GM12878 (cell line): ENCODE measurements around the gene ZCCHC24. TPM values are rescaled to one million over a fixed set of nuclear protein-coding genes. Genes with fewer than 3 reads are reported as not detected.

Experiments
- CHD1 ChIP-seq: IDR thresholded peaks from 2 replicates; pipeline ENCODE4 v1.6.1; 2012; ENCODE audit warnings: low read depth, low read length, improper control_type of control experiment
- DPF2 ChIP-seq: fragments of 450-650 bp; IDR thresholded peaks from 2 replicates; pipeline ENCODE4 v1.6.1; 2017; ENCODE audit warnings: mild to moderate bottlenecking
- EED ChIP-seq: sonication (generic); IDR thresholded peaks from 2 replicates; pipeline ENCODE4 v1.6.1; 2016; ENCODE audit warnings: antibody characterized with exemption, low read depth
- EGR1 ChIP-seq, 2 experiments: IDR thresholded peaks; 1 replicate in 1 of 2; 2 replicates in 1 of 2; pipeline ENCODE4 v1.6.1; 2011 to 2012; ENCODE audit warnings: low read depth in 2 of 2, low read length in 2 of 2, borderline replicate concordance in 1 of 2, mild to moderate bottlenecking in 1 of 2, moderate library complexity in 1 of 2
- ELK1 ChIP-seq: IDR thresholded peaks from 2 replicates; pipeline ENCODE4 v1.6.1; 2012; ENCODE audit warnings: low read depth, low read length, improper control_type of control experiment
- FOS ChIP-seq: IDR thresholded peaks from 3 replicates; pipeline ENCODE4 v1.6.1; 2011; ENCODE audit warnings: borderline replicate concordance; ENCODE audit not compliant: insufficient read length; ENCODE audit errors: extremely low read depth
- GATAD2B ChIP-seq: fragments of 450-650 bp; conservative IDR thresholded peaks from 2 replicates; pipeline ENCODE4 v1.6.1; 2017; ENCODE audit warnings: low read depth, mild to moderate bottlenecking, moderate library complexity
- JUNB ChIP-seq: IDR thresholded peaks from 2 replicates; pipeline ENCODE4 v1.6.1; 2016; ENCODE audit warnings: antibody characterized with exemption, mild to moderate bottlenecking
- KAT2A ChIP-seq: conservative IDR thresholded peaks from 2 replicates; pipeline ENCODE4 v1.6.1; 2011; ENCODE audit warnings: low read depth, low read length; ENCODE audit not compliant: control insufficient read depth
- MTA3 ChIP-seq: IDR thresholded peaks from 2 replicates; pipeline ENCODE4 v1.6.1; 2012; ENCODE audit warnings: low read length, inconsistent platforms, borderline replicate concordance
- NFIC ChIP-seq: IDR thresholded peaks from 2 replicates; pipeline ENCODE4 v1.6.1; 2012; ENCODE audit warnings: low read depth, mild to moderate bottlenecking, inconsistent platforms, low read length, moderate library complexity
- NR2C1 ChIP-seq: fragments of 450-650 bp; IDR thresholded peaks from 2 replicates; pipeline ENCODE4 v1.6.1; 2017; ENCODE audit warnings: antibody characterized with exemption, mild to moderate bottlenecking, moderate library complexity
- PRDM15 ChIP-seq: fragments of 450-650 bp; formaldehyde crosslinking; IDR thresholded peaks from 2 replicates; pipeline ENCODE4 v1.4.0; 2020; ENCODE audit warnings: mild to moderate bottlenecking, moderate library complexity
- RELB ChIP-seq: fragments of 450-650 bp; IDR thresholded peaks from 2 replicates; pipeline ENCODE4 v1.6.1; 2017; ENCODE audit warnings: low read depth, mild to moderate bottlenecking, moderate library complexity
- RFX5 ChIP-seq: IDR thresholded peaks from 2 replicates; pipeline ENCODE4 v1.6.1; 2011; ENCODE audit warnings: low read depth, low read length, improper control_type of control experiment
- SIN3A ChIP-seq: IDR thresholded peaks from 2 replicates; pipeline ENCODE4 v1.6.1; 2012; ENCODE audit warnings: low read depth, low read length, improper control_type of control experiment
- SKIL ChIP-seq: fragments of 450-650 bp; IDR thresholded peaks from 2 replicates; pipeline ENCODE4 v1.6.1; 2017; ENCODE audit warnings: mild to moderate bottlenecking, low read depth, inconsistent platforms; ENCODE audit not compliant: poor library complexity, severe bottlenecking
- SUPT20H ChIP-seq: IDR thresholded peaks from 2 replicates; pipeline ENCODE4 v1.6.1; 2011; ENCODE audit warnings: low read depth, mild to moderate bottlenecking, low read length, moderate library complexity, borderline replicate concordance; ENCODE audit not compliant: control insufficient read depth
- polyA plus RNA-seq, 11 experiments: library from polyadenylated mRNA; depleted of rRNA in 4 of 11; unstranded in 6 of 11; stranded (reverse) in 5 of 11; fragments of >200 nt; fragmentation: Nextera tagmentation in 4 of 11; fragmentation: Illumina TruSeq in 1 of 11; extraction: Ambion mirVana in 4 of 11; extraction: Trizol in 1 of 11; gene quantifications; 1 replicate in 1 of 11; 2 replicates in 10 of 11; pipeline versions ENCODE4 v1.2.1 to v1.2.3, GENCODE V29; 2011 to 2016; ENCODE audit warnings: inconsistent platforms in 2 of 11, missing spikeins in 2 of 11, low read depth in 1 of 11
- total RNA-seq, 4 experiments: library from RNA; depleted of rRNA in 3 of 4; stranded (reverse); fragments of >200 nt in 3 of 4; fragmentation: Illumina TruSeq in 1 of 4; extraction: Trizol in 1 of 4; gene quantifications; 2 replicates each; pipeline versions ENCODE4 v1.2.1 to v1.2.3, GENCODE V29; 2013 to 2021
- TF ChIP-seq, protein P1 (sequence below): IDR thresholded peaks from 2 replicates; pipeline ENCODE4 v1.6.1; 2011; ENCODE audit warnings: borderline replicate concordance, low read depth, mild to moderate bottlenecking, moderate library complexity, low read length; ENCODE audit not compliant: insufficient read depth, poor library complexity, severe bottlenecking

Gene ZCCHC24
- total and polyA plus RNA-seq, 10 of the 15 experiments (the other 5 are each of a cell fraction or from before 2014, with no cell fraction given), result 0.02 to 0.62 (median 0.04) TPM; not detected in 4

- TF ChIP-seq RFX5 (no peak), DPF2 (no peak; the same call in 1 of the 2 replicates), FOS (no peak), ELK1 (no peak), KAT2A (no peak), CHD1 (no peak), SIN3A (peak; percentile 68), EED (no peak; the same call in 1 of the 2 replicates), GATAD2B (no peak; the same call in 1 of the 2 replicates), RELB (peak; percentile 95), MTA3 (no peak), NR2C1 (no peak), NFIC (no peak), EGR1 (IDR thresholded peaks at IDR 0.05; ENCODE audit: borderline replicate concordance in 1 of 2, low read depth in 2 of 2, low read length in 2 of 2) (no peak), SKIL (no peak), JUNB (no peak), PRDM15 (CRISPR knock-in tag) (no peak; the same call in 1 of the 2 replicates), SUPT20H (no peak)
- TF ChIP-seq, protein P1, sequence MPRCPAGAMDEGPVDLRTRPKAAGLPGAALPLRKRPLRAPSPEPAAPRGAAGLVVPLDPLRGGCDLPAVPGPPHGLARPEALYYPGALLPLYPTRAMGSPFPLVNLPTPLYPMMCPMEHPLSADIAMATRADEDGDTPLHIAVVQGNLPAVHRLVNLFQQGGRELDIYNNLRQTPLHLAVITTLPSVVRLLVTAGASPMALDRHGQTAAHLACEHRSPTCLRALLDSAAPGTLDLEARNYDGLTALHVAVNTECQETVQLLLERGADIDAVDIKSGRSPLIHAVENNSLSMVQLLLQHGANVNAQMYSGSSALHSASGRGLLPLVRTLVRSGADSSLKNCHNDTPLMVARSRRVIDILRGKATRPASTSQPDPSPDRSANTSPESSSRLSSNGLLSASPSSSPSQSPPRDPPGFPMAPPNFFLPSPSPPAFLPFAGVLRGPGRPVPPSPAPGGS, result peak; percentile 45
Measured at GRCh38 chr10:79347894-79348639, 97.4 kb downstream of the ZCCHC24 start (continued).
